GM19468 (cell line): ENCODE data around the gene C3orf20.

ENCODE experiments used
- ATAC-seq: cut with Tn5 transposase; IDR thresholded peaks from one replicate; pipeline ENCODE4 v1.9.1; 2021; ENCODE audit warnings: mild to moderate bottlenecking, moderate library complexity, moderate number of reproducible peaks; ENCODE audit not compliant: unreplicated experiment; ENCODE audit errors: extremely low read depth

The C3orf20 gene

DNA sequence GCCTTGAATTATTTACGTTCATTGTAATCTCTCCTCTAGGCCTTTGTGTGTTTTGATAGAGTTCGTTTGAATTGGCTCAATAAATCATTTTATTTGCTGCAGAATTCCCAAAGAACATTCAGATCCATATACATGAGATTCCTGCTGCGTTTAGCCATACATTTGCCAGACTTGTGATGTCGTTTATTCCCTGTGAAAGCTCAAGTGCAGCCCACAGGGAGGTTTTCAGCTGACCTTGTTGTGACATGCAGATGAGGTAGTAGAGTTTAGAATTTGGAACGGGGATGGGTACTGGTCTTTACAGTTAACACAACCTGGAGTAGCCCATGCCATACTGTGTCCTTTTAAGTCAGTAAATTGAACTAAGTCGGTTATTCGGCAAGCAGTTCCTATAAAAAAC, at the start of gene C3orf20:
C3orf20 (plus strand) TSS at position 301 of the 400 bp plus-strand sequence. CDS start 7,573 bp downstream, outside the sequence.
- no peak for ATAC-seq

DNA sequence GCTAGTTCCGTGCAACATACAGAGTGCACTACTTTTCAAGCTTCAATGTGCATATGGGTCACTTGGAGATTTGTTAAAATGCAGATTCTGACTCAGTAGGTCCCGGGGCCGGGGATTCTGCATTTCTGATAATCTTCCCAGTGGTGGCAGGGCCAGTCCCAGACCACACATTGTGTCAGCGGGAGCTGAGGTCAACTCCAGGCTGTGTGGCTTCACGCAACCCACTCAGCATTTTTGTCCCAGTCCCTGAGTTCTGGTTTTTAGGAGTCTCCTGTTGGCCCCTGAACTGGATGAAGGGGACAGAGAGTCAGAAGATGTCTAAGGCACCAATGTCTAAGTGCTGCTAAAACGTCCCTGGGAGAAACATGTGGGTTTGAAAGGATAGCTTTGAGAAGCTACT, 49.5 kb upstream of the C3orf20 start:
- ATAC-seq, result no peak

DNA sequence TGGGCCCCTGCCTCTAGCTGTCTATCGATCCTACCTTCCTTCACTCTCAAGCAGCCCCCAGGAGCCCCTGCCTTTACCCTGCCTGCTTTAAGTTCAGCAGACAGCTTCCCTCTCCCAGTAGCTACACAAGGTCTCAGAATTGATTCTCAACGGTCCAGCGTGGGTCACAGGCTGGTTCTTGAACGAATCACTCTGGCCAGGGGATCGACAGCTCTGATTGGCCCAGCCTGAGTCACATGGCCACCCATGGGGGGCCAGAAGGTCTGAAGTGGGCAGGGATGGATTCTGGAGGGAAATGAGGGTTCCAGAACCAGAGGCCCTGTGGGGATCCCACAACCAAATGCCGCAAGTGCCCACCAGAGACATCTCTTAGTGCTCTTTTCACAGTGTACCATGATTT, 47.1 kb upstream of the C3orf20 start:
- no peak for ATAC-seq

DNA sequence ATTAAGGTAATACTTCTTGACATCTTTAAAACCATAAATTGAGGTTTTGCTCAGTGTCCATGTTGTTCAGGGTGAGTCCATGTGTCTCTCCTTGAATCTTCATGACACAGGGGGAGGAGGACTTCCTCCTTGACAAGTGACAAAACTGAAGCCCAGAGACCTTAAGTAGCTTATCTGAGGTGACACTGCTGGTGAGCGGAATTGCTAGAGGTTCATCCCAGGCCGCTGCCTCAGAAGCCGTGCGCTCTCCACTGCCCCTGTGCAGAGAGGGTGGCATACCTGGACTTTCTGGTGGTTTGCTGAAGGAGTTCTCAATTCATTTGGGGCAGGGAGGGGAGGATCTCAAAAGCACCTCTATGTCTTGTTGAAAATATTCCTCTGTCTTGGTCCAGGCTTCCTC, 46.5 kb upstream of the C3orf20 start:
- no peak for ATAC-seq

DNA sequence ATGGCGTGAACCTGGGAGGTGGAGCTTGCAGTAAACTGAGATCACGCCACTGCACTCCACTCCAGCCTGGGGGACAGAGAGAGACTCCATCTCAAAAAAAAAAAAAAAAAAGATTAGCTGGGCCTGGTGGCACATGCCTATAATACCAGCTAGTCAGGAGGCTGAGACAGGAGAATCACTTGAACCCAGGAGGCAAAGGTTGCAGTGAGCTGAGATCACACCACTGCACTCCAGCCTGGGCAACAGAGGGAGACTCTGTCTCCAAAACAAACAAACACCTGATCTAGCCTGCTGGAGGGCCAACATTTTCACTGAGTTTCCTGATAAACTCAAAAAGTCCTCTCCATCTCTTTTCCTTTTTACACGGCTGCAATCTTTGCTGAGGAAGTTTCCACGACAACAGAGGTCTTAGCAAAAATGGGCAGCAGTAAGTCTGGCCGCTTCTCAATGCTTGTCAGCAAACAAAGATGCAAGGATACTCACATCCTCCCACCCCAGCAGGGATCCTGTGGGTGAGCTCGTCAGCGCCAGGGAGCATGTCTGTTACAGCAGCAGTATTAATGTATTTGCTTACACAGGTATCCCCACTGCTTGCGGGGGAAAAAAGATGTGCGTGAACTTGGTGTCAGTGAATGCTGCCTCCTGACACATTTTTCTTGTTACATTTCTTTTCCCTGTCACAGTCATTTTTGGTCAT, 44.4 kb upstream of the C3orf20 start:
- no peak for ATAC-seq

DNA sequence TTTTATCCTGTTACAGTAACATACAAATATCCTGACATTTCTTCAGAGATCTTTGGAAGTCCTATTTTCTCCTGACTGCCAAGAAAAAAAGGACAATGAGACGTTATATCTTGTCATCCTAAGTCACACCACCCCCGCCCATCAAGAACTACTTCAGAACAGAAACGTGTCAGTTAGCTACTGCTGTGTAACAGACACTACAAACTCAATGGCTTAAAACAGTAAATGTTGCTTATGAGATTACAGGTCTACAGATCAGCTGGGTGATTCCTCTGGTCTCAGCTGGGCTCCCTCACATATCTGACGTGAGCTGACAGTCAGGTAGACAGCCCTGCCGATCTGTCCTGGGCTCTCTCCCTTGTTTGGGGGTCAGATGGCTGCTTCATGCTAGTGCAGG, 43.8 kb upstream of the C3orf20 start:
- ATAC-seq, result no peak

DNA sequence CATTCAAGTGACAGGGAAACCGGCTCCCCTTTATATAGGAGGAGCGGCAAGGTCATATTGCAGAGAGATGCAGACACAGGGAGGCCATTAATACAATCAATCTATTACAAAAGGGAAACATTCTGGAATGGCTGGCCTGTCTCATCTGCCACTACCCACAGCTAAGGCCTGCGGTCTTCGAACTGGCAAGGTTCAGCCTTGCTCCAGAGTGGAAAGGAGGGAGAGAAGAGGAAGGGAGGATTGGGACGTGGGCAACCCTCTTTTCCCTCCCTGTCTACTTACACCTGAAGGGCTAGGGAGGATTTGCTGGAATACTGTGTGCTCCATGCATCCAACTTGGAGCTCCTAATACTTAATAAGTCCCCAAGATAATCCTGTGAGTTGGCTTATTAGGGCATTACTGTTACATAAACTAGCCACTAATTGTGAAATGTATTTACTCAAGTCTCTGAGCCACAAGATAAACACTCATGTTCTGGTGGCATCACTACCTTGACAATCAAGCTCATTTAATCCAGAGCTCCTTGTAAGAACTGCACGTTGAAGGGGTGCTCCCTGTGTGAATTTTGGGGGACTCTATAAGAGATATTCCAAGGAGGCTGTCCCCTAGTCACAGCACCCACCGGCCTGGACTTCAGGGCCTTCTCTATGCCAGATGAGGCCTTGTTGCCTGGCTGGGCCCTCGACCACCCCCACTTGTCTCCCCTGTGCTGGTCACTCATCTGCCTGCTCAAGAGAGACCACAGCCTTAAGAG, 43.1 kb upstream of the C3orf20 start:
- no peak for ATAC-seq

DNA sequence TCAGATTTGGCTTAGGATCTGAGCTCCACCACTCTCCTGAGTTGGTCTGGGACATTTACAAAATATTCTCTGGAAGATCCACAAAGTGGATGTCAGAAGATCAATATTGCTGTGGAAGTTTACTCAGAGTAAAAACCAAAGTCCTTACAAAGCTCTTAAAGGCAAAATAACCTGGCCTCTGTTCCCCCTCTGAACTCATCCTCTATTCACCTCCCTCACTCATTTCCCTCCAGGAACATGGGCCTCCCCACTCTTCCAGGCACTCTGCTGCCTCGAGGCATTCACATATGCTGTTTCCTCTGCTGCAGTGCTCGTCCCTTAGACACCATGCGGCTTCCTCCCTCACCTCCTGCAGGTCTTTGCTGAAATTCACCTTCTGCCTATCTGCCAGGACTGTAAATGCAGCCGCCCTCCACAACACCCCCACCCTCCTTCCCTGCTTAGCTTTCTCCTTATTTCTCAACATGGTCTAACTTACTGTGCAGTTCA, 42.5 kb upstream of the C3orf20 start:
- no peak for ATAC-seq

DNA sequence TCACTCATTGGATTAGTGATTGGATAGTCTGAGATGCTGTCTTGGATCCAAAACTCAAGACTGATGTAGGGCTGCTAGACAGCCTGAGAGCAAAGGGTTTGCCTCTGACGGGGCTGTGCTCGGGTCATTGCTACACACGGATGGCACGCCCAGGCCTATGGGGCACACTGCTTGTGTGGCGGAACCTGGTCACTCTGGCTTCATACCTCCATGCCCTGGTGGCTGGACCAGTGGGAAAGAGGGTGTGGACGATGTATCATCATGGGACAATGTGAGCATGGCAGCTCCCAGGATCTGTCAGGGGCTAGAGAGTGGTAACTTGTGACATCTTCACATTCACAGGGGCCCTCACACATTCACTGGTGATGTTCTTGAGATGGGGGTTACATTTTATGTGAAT, 41.5 kb upstream of the C3orf20 start:
- no peak for ATAC-seq

DNA sequence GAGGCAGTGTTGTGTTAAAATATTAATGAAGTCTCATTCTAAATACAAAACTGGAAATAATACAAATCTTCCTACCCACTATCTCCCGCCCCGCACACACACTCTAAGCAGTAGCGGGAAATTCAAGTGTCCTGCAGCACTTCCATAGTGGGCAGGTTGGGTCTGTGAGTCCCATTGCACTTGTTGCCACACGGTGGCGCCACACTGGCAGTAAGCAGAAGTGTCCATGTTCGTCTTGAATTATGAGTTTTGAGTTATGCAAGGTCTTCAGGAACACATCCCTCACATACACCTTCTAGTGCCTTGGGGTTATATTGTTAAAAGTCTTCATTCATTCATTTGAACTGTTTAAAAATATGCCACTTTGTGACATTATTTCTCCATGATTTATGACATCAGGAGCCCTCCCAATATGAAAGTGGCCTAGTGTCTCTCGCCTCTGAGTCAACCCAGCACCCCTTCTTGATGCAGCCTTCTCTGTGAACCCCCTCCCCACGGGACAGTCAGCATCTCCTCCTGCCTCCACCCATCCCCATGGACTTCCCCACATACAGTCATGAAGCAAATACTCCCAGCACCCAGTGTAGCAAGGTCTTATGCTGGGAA, 41.0 kb upstream of the C3orf20 start:
- no peak for ATAC-seq

DNA sequence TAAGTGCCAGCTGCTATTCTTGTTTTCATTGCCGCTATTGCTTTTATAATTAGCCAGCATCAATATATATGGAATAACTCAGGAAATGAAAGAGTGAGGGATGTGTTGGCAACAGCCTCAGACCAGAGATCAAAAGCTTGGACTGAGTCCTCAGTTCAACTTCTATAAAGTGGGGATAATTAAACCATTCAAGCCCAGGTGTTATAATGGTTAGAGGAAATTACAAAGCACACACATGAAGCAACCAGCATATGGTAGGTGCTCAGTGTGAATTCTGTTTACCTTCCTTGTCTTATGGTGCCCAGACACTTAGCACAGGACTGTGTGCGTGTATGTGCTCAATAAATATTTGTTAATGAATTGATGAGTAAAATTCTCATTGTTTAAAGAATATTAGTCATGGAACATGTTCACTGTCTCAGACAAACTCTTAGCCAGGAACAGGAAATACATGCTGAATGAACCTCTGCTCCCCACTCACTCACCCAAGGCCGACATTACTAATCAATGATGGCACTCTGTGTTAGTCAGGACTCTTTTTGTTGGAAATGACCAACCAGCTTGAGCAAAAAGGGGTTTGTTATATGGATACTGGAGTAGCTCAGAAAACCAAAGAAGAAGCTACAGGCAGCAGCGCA, 40.1 kb upstream of the C3orf20 start:
- ATAC-seq, result no peak

DNA sequence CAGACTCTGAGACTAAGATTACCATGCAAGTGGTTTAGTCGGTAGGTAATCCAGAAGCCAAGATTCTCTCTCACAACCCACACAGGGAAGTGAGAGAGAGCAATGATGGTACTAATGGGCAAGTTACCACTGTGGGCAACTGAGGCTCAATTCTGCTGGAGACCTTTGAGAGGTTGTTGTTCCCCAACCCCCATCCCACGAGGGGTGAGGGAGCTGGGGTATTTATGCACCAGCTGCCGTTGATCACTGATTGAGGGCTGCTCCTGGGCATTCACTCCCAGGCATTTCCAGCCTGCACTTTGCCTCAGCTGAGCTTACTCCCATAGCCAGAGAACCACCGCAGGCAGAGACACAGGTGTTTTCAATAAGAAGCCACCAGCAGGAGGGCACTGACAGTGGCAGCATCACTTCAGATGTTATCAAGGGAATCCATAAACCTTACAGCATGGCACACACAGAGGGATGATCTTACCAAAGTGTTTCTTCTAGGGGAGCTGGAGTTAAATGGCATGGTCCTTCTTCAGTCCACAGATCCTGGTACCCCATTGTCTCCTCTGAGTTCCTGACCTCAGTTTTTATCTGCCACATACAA, 38.3 kb upstream of the C3orf20 start:
- no peak for ATAC-seq

DNA sequence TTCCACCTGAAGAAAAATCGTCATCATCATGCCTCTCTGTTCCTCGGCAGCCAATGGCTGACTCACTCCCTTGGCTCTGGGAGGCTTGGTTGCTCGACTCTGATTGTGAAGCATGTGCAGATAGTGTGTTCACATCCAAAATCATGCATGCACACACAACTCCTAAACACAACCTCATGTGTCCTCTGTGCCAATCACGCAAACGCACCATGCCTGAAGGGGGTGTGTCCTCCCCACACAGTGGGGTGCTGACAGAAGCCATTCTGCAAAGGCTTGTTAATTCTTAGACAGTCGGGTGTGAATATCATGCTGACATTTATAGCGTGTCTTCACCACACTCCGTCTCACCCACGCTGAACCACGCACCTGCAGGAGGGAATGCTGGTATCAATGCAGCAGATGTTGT, 34.8 kb upstream of the C3orf20 start:
- ATAC-seq, result no peak

DNA sequence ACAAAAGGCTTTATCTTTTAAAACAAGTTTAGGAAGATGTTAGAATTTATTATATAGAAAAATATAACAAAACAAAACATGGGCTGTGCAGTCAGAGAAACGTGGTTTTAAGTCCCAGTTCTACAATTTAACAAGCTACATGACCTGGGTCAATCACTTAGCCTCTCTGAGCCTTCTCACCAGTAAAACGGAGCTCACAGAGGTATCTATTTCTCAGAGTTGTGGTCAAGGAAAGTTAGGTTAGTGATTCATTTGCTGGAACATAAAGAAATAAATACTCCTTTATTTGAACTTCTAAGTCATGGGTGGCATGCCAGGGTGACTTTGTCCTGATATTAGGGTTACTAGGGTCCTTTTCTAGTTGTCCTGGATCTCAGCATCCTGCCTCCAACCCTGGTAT, 34.2 kb upstream of the C3orf20 start:
- no peak for ATAC-seq

DNA sequence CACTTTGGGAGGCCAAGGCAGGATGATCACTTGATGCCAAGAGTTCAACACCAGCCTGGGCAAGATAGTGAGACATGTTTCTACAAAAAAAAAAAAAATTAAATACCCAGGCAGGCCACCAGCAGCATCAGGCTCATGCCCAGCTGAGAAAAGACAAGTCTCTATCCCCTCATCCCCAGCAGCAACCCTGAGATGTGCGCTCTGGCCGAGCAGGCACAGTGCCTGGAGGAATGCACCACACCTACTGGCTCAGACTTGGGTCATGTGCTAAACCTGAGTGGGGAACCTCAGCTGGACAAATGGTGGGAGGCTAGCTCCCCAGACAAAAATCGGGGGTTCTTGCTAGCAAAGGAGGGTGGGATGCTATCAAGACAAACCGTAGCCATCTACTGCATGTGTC, 33.6 kb upstream of the C3orf20 start:
- no peak for ATAC-seq

DNA sequence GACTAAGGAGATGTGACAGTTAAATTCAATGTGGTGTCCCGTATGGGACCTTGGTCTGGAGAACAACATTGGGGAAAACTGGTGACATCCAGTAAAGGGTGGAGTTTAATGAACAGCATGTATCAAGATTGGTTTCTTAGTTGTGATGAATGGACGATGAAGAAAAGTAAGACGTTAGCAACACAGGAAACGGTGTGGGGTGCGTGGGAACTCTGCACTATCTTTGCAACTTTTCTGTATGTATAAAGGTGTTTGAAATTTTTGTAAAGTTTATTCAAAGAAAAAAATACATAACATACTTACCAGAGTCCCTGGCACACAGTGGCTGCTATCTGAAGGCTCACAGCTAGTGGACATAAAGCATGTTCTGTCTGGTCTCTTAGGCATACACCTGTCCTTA, 29.5 kb upstream of the C3orf20 start:
- no peak for ATAC-seq

DNA sequence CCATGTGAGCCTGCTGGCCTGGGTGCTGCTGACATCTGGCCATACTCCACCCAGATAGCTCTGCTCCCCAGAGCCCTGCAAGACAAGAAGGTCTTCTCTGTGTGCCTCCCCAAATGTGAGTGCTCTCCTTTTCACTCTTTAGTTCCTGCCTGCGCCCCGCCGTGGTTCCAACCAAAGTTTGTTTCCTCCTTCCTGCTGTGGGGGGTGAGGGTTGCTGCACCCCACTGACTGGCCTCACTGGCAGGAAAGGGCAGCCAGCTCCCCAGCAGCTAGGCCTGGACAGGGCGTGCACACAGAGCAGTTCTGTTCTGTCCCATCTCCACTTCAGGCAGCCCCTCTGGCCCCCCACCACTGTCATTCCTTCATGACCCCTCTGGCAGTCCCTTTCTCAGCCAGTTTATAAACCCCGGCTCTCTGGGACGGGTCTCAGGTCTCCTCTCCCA, 28.8 kb upstream of the C3orf20 start:
- no peak for ATAC-seq

DNA sequence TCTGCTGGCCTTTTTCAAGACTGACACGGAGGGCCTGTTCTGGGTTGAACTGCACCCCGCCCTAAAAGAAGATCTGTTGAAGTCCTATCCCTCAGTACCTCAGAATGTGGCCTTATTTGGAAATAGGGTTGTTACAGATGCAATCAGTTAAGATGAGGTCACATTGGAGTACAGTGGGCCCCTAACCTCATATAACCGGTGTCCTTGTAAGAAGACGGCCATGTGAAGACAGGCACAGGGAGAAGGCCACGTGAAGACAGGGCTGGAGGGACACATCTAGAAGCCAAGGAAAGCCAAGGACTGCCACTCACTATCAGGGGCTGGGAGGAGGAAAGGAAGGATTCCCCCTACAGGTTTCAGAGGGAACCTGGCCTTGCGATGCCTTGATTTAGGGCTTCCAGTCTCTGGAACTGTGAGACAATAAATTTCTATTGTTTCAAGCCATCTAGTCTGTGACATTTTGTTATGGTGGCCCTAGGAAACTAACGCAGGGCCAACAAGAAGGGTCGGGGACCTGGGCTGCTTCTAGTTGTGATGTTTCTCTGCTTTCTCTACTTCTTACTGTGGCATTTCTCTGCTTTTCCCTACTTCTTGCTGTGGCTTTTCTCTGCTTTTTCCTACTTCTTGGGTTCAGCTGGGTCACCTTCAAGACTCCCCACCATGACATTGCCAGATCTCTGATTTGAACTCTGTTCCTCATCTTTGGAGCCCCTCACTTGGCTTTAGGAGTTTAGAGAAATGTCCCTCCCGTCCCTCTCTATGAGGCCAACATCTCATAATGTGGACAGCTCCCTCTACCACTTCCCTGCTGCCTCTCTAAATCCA, 28.1 kb upstream of the C3orf20 start:
- no peak for ATAC-seq
